GOT3 (cell line): ENCODE results near the gene HNRNPA1.
"Not testable (repeated sequence)": the region's sequence is repeated elsewhere in the genome, so short reads cannot be mapped to it uniquely, and the experiment has no call there.

Source experiments
- DNase-seq: peaks from one replicate; lab custom pipeline; 2025; ENCODE audit warnings: mixed read lengths; lab: John Stamatoyannopoulos, UW

HNRNPA1 gene

GRCh38 chr12:54276368-54276767 is 4.2 kb upstream of the HNRNPA1 start:
- DNase-seq, result no peak

- DNase-seq, result no peak
These were observed 2.7 kb upstream of the HNRNPA1 start for GRCh38 chr12:54277823-54278276.

GRCh38 chr12:54279227-54279631 is 1.3 kb upstream of the HNRNPA1 start:
- DNase-seq, result no peak

GRCh38 chr12:54279632-54280467 is 676 bp upstream of the HNRNPA1 start, which contains the start of gene CBX5:
CBX5 (minus strand) TSS chr12:54280122; CDS start chr12:54257650, 22,472 bp downstream.
- peak; percentile 85 for DNase-seq

DNA sequence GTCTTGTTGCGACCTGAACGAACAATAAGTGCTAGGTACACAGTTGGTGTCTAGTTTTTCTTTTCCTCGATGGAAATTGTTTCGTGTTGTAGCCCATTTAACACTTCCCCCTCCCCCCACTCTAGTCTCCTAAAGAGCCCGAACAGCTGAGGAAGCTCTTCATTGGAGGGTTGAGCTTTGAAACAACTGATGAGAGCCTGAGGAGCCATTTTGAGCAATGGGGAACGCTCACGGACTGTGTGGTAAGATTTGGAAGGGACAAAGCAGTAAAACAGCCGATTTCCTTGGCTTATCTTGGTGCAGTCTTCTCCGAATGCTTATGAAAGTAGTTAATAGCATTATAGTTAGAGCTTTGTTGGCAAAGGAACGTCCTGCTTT is 724 bp downstream of the HNRNPA1 start:
- not testable (repeated sequence) for DNase-seq

DNA sequence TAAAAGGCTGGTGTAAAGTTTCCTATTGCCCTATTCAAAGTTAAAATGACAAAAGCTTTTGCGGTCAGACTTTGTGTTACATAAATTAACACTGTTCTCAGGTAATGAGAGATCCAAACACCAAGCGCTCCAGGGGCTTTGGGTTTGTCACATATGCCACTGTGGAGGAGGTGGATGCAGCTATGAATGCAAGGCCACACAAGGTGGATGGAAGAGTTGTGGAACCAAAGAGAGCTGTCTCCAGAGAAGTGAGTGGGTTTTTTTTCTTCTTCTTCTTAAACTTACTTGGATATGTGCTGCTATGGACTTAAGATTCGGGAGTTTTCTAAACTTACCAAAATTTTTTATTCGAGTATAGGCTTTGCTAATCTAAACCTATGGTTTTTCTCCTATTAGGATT is 1.2 kb downstream of the HNRNPA1 start:
- DNase-seq, result not testable (repeated sequence)

DNA sequence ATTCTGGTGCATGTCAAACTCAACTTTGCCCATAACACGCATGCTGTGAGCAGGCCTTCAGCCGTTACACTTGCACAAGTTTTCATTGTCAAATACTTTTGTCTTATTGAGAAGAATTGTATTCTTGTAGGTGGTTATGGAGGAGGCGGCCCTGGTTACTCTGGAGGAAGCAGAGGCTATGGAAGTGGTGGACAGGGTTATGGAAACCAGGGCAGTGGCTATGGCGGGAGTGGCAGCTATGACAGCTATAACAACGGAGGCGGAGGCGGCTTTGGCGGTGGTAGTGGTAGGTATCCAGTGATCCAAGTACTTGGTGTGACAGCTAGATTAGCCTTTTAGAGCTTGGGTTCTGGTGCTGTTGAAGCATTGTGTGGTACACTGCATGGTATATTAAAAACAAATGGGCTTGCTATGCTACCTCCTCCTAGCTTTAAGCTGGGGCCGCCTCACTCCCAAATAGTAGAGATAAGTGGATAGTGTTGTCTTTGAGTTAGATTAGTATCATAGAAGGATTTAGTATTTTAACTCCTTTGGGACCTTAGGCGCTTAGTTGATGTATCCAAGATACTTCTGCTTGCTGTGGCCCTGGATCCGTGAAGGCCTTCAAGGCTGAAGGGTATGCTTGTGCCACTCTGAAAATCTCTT is 2.5 kb downstream of the HNRNPA1 start:
- DNase-seq, result no peak

DNA sequence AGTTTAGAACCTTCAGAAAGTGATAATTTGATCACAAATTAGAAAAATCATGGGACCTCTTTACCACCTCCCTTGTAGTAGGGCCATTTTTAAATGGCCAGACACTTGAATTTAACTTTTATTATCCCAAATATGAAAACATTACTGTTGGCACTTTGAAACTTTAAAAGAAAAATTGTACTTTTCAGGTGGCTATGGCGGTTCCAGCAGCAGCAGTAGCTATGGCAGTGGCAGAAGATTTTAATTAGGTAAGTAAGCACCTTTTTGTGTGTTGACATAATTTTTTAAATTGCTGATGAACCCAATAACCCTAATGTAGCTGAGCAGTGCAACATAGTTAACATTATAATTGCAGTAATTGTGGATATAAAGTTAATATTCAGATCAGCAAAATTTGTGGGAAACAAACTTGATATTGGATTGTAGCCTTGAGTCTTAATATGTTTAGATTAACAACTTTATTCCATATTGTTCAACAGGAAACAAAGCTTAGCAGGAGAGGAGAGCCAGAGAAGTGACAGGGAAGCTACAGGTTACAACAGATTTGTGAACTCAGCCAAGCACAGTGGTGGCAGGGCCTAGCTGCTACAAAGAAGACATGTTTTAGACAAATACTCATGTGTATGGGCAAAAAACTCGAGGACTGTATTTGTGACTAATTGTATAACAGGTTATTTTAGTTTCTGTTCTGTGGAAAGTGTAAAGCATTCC is 3.7 kb downstream of the HNRNPA1 start:
- not testable (repeated sequence) for DNase-seq

GRCh38 chr12:54285150-54286041 is 4.9 kb downstream of the HNRNPA1 start:
- no peak for DNase-seq

- DNase-seq, result no peak
These were observed 5.8 kb downstream of the HNRNPA1 start for GRCh38 chr12:54286042-54287030.

DNA sequence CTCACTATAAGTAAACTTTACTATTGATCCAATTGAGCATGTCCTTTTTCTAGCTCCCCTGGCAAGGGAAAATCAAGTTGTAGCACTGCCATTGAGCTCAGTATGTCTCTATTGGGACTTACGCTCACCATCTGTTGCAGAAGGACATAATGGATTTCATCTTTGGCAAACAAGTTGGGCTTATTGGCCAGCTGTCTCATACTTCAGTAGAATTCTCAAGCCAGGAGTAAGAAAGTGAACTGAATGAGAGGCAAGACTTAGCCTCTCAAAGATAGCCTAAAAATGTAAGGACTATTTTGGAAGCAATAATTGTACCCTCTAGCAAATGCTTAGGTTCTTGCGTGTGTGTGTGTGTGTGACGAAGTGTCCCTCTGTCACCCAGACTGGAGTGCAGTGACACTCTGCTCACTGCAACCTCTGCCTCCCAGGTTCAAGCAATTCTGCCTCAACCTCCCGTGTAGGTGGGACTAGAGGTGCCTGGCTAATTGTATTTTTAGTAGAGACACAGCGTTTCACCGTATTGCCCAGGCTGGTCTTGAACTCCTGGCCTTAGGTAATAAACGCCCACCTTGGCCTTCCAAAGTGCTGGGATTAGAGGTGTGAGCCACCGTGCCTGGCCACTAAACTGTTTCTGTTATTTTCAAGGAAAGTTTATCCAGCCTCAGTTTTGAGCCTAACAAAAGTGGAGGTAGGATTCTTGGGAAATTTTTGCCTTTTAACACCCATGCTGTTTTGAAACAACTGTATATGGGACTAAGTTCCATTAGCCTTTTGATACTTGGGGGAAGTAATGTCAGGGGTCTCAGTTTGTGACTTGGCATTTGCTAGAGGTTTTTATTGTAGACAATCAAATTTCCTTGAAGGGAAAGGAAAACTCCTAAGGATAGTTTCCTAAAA is 7.0 kb downstream of the HNRNPA1 start:
- no peak for DNase-seq

DNA sequence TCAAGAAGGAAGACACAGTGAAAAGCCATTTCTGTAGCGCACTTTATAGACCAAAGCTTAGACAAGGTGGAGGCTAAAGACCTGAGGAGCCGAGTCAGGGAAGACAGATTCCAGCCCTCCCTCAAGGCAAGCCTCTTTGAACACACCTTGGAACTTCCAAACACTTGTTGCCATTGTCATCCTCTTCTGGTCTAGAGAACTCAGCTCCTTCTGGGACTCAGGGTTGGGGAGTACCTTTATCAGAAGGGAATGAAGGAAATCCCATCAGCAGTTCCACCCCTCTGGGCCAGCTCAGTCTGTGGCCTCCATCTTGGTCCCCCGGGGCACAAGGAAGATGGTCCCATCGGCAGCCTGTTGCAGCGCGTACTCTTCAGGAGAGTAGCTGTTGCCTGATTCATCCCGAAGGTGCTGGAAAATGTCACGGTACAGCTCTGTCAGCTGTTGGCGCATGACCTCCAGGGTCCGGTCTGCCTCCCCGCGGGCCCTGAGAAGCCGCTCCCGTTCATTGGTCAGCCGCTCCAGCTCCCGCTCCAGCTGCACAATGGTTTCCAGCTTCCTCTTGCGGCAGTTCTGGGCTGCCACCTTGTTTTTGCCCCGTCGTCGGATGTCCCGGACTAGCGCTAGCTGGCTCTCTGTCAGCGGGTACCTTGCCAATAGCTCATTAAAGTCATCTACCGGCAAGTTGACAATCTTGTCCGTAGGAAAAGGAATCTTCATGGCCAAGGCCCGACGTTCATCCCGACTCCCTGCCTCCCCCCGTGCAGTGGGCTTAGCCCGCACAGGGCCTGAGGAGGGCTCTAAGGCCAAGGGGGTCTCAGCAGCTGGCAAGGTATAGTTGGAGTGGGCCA is 11.8 kb downstream of the HNRNPA1 start:
- DNase-seq, result no peak

DNA sequence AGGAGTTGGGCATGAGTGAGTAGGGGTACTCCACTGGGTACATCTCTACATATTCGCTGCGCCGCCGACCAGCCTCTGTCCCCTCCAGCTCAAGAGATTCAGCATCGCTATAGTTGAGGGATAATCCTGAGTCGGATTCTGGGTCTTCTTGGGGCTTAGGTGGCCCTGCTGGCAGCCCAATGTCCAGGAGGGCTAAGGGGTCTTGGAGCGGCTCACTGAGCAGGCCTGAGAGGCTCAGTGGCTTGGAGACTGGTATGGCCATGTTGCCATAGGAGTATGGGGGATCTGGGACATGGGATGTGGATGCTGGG is 12.4 kb downstream of the HNRNPA1 start:
- DNase-seq, result no peak

DNA sequence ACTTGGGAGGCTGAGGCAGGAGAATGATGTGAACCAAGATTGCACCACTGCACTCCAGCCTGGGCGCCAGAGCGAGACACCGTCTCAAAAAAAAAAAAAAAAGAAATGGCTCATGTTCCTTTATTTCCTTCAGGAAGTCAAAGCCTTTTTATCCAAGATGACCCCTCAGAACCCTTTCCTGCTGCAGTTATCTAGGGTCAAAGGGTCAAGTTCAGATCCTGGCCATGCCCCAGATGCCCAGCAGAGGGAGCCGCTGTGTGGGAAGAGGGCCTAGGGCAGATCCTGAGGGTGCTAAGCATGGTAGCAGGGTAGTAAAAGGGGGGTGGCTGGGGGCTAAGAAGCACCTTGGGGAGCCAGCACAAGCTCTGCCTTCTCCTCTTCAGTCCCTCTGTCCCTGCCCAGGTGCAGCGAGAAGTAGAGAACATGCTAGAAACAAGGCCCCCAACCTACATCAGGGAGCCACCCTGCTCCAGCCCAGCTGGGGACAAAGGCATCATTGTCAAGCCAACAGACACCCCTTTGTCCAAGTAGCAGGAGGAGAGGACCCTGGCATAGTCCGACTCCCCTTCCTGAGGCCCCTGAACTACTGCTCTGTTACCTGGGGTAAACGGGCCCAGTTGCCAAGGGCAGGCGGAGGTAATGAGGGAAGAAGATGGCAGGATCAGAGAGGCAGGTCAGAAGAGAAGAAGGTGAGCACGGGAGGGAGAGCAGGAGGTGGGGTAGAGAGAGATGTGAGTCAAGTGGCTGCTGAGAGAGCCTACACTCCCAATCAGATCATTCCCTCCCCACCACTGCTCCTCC is 13.8 kb downstream of the HNRNPA1 start:
- no peak for DNase-seq

GRCh38 chr12:54294953-54295566 is 14.5 kb downstream of the HNRNPA1 start:
- no peak for DNase-seq

DNA sequence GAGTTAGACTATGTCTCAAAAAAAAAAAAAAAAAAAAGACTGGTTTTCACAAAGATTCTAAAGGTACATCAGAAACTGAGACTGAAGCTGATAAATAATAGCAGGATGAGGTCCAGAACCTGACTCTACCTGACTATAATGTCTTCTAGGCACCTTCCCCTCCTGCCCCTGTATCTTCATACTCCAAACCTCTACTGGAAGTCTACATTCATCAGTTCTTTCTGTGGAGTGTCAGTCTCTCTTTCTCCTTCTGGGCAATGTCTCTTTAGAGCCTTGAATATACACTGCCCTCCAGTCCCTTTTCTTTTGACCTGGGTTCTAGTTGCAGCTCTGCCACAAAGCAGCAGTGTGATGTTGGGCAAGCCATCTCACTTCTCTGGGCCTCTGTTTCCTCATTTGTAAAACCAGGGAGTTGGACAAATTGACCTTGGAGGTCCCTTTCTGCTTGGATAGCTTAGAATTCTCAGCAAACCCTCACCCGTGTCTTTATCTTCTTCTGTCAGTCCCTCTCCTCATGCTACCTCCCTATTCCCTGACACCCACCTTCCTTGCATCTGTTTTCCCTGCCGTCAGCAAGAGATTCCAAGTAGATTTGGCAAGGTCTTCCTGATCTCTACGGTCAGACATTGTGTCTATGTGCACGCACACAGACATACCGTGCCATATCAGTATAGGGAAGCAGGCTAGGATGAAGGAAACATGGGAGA is 16.0 kb downstream of the HNRNPA1 start:
- no peak for DNase-seq

- DNase-seq, result no peak
These were observed 18.4 kb downstream of the HNRNPA1 start for GRCh38 chr12:54298904-54299303.
